Measurements from ENCODE around the gene VEGFA.

Gene VEGFA

DNA sequence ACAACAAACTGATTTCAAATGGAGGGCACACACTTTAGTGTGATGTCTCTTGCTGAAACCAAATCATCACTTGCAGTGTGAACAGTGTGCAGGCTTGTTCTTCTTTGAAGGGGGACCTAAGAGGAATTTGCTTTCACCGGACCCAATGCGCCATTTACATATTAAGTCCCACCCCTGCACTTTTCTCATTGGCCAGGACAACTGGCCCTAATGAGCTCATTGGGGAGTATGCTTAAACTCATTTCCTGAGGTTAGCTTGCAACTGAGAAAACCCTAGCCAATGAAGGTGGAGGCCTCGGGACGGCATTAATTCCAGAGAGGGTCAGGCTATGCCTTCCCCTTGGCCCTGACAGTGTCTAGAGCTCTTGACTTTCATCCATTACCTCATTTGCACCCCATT is 58.7 kb downstream of the VEGFA start:
- ATAC-seq: no peak
- TF ChIP-seq TOX (CRISPR knock-in tag; IDR thresholded peaks at IDR 0.05; ENCODE audit: borderline replicate concordance) (no peak), ZNF8 (CRISPR knock-in tag; IDR thresholded peaks at IDR 0.05) (no peak), ZFP30 (CRISPR knock-in tag; IDR thresholded peaks at IDR 0.05) (no peak), ISL1 (CRISPR knock-in tag; IDR thresholded peaks at IDR 0.05) (no peak), PPARA (CRISPR knock-in tag; IDR thresholded peaks at IDR 0.05; ENCODE audit: borderline replicate concordance) (no peak), BACH2 (CRISPR knock-in tag; IDR thresholded peaks at IDR 0.05; ENCODE audit: borderline replicate concordance) (no peak), ESRRG (CRISPR knock-in tag; IDR thresholded peaks at IDR 0.05) (no peak), CSDC2 (CRISPR knock-in tag; IDR thresholded peaks at IDR 0.05) (no peak), GLIS3 (CRISPR knock-in tag; IDR thresholded peaks at IDR 0.05) (no peak), ARNTL (CRISPR knock-in tag; IDR thresholded peaks at IDR 0.05; ENCODE audit: borderline replicate concordance, low read depth) (no peak), ZNF70 (CRISPR knock-in tag; IDR thresholded peaks at IDR 0.05) (no peak), OSR1 (CRISPR knock-in tag; IDR thresholded peaks at IDR 0.05) (no peak), ZC3H10 (CRISPR knock-in tag; IDR thresholded peaks at IDR 0.05) (no peak), ZFP3 (CRISPR knock-in tag; IDR thresholded peaks at IDR 0.05) (no peak), TCF4 (CRISPR knock-in tag; IDR thresholded peaks at IDR 0.05; ENCODE audit: borderline replicate concordance) (no peak)
- TF ChIP-seq, protein P1, sequence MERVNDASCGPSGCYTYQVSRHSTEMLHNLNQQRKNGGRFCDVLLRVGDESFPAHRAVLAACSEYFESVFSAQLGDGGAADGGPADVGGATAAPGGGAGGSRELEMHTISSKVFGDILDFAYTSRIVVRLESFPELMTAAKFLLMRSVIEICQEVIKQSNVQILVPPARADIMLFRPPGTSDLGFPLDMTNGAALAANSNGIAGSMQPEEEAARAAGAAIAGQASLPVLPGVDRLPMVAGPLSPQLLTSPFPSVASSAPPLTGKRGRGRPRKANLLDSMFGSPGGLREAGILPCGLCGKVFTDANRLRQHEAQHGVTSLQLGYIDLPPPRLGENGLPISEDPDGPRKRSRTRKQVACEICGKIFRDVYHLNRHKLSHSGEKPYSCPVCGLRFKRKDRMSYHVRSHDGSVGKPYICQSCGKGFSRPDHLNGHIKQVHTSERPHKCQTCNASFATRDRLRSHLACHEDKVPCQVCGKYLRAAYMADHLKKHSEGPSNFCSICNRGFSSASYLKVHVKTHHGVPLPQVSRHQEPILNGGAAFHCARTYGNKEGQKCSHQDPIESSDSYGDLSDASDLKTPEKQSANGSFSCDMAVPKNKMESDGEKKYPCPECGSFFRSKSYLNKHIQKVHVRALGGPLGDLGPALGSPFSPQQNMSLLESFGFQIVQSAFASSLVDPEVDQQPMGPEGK (CRISPR knock-in tag; IDR thresholded peaks at IDR 0.05; ENCODE audit: borderline replicate concordance): no peak
- TF ChIP-seq, protein P2, sequence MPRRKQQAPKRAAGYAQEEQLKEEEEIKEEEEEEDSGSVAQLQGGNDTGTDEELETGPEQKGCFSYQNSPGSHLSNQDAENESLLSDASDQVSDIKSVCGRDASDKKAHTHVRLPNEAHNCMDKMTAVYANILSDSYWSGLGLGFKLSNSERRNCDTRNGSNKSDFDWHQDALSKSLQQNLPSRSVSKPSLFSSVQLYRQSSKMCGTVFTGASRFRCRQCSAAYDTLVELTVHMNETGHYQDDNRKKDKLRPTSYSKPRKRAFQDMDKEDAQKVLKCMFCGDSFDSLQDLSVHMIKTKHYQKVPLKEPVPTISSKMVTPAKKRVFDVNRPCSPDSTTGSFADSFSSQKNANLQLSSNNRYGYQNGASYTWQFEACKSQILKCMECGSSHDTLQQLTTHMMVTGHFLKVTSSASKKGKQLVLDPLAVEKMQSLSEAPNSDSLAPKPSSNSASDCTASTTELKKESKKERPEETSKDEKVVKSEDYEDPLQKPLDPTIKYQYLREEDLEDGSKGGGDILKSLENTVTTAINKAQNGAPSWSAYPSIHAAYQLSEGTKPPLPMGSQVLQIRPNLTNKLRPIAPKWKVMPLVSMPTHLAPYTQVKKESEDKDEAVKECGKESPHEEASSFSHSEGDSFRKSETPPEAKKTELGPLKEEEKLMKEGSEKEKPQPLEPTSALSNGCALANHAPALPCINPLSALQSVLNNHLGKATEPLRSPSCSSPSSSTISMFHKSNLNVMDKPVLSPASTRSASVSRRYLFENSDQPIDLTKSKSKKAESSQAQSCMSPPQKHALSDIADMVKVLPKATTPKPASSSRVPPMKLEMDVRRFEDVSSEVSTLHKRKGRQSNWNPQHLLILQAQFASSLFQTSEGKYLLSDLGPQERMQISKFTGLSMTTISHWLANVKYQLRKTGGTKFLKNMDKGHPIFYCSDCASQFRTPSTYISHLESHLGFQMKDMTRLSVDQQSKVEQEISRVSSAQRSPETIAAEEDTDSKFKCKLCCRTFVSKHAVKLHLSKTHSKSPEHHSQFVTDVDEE (CRISPR knock-in tag; IDR thresholded peaks at IDR 0.05): no peak
- TF ChIP-seq, protein P3, sequence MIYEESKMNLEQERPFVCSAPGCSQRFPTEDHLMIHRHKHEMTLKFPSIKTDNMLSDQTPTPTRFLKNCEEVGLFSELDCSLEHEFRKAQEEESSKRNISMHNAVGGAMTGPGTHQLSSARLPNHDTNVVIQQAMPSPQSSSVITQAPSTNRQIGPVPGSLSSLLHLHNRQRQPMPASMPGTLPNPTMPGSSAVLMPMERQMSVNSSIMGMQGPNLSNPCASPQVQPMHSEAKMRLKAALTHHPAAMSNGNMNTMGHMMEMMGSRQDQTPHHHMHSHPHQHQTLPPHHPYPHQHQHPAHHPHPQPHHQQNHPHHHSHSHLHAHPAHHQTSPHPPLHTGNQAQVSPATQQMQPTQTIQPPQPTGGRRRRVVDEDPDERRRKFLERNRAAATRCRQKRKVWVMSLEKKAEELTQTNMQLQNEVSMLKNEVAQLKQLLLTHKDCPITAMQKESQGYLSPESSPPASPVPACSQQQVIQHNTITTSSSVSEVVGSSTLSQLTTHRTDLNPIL (CRISPR knock-in tag; IDR thresholded peaks at IDR 0.05; ENCODE audit: low read depth): no peak
- TF ChIP-seq, protein P4, sequence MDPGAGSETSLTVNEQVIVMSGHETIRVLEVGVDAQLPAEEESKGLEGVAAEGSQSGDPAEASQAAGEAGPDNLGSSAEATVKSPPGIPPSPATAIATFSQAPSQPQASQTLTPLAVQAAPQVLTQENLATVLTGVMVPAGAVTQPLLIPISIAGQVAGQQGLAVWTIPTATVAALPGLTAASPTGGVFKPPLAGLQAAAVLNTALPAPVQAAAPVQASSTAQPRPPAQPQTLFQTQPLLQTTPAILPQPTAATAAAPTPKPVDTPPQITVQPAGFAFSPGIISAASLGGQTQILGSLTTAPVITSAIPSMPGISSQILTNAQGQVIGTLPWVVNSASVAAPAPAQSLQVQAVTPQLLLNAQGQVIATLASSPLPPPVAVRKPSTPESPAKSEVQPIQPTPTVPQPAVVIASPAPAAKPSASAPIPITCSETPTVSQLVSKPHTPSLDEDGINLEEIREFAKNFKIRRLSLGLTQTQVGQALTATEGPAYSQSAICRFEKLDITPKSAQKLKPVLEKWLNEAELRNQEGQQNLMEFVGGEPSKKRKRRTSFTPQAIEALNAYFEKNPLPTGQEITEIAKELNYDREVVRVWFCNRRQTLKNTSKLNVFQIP (CRISPR knock-in tag; IDR thresholded peaks at IDR 0.05; ENCODE audit: borderline replicate concordance, low read depth): no peak

DNA sequence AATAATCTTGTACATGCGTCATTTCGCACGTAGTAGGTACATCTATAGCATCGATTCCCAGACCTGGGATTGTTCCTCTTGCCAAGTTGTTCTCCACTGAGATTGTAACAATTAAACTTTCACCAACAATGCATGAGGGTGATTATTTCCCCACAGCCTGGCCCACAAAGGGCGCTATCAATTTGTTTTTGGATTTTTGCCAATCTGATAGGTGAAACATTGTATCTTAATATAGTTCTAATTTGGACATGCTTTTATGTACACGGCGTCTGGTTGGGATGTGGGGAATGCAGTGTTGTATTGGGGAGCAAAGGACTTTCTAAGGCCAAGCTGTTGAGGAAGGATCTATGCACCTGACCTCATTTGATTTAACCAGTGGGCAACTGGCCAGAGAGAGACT is 59.5 kb downstream of the VEGFA start:
- ATAC-seq: no peak
- TF ChIP-seq CSDC2 (CRISPR knock-in tag; IDR thresholded peaks at IDR 0.05): no peak
- TF ChIP-seq ZNF70 (CRISPR knock-in tag; IDR thresholded peaks at IDR 0.05): peak; percentile 34; the same call in 1 of the 2 replicates
- no peak for TF ChIP-seq ESRRG (CRISPR knock-in tag; IDR thresholded peaks at IDR 0.05)
- no peak for TF ChIP-seq ARNTL (CRISPR knock-in tag; IDR thresholded peaks at IDR 0.05; ENCODE audit: borderline replicate concordance, low read depth)
- no peak for TF ChIP-seq ZC3H10 (CRISPR knock-in tag; IDR thresholded peaks at IDR 0.05)
- no peak for TF ChIP-seq PPARA (CRISPR knock-in tag; IDR thresholded peaks at IDR 0.05; ENCODE audit: borderline replicate concordance)
- no peak for TF ChIP-seq ZNF565 (CRISPR knock-in tag; conservative IDR thresholded peaks at IDR 0.05; ENCODE audit: low read depth)
- no peak for TF ChIP-seq GLIS3 (CRISPR knock-in tag; IDR thresholded peaks at IDR 0.05)

DNA sequence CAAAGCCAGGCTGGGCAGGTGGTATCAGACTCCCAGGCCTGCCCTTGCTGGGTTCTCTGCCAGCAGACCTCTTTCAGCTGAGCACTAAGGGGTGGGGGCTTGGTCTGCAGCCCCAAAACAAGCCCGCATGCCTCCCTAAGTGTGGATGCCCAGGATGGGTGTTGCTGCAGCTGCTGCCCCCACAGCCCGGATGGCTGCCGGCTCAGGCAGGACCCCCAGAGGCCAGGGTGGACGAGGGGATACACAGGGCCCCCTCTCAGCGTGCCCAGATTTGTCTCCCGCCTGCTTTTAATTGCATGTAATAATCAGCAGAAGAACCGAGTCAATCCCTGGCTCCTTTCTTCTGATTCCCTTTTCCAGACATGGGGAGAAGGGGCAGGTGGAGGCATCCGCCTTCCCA is 60.8 kb downstream of the VEGFA start:
- no peak for ATAC-seq
- TF ChIP-seq ISL1 (CRISPR knock-in tag; IDR thresholded peaks at IDR 0.05) (no peak), ZNF8 (CRISPR knock-in tag; IDR thresholded peaks at IDR 0.05) (no peak), TOX (CRISPR knock-in tag; IDR thresholded peaks at IDR 0.05; ENCODE audit: borderline replicate concordance) (no peak), ZFP30 (CRISPR knock-in tag; IDR thresholded peaks at IDR 0.05) (no peak), ZNF70 (CRISPR knock-in tag; IDR thresholded peaks at IDR 0.05) (no peak)
- TF ChIP-seq, protein P1 (CRISPR knock-in tag; IDR thresholded peaks at IDR 0.05; ENCODE audit: borderline replicate concordance): no peak

All from SK-N-SH treated with all-trans-retinoic acid at 6 μM for 48 hours (cell line).